Right ventricle myocardium inferior (tissue), 1 donor: ENCODE measurements around the gene HEXD. TPM values are rescaled to one million over a fixed set of nuclear protein-coding genes. Genes with fewer than 3 reads are reported as not detected.

ENCODE experiments used
- total RNA-seq: library from RNA; stranded (reverse); fragmentation: NEBNext Ultra II Directional; extraction: Animal tissue kit (Norgen Biotek cat#: 25700); gene quantifications from one replicate; pipeline ENCODE4 v1.2.1, GENCODE V29; 2021
- donor health status: DM: no; HTN: yes; CAD: no; lungs with severe emphysema.

The HEXD gene
- total RNA-seq, 1 donor from 2014 or later, result 14.4 TPM

Other genes with a start within 250 kb of the HEXD start
- 7.9 TPM for gene CCDC57, start 205.5 kb upstream of the HEXD start, total RNA-seq
- 10.4 TPM for gene SLC16A3, start 189.3 kb upstream of the HEXD start, total RNA-seq
- gene CSNK1D, start 144.6 kb upstream of the HEXD start, total RNA-seq, result 62.6 TPM
- gene CD7, start 100.7 kb upstream of the HEXD start, total RNA-seq, result 0.73 TPM
- gene SECTM1, start 84.6 kb upstream of the HEXD start, total RNA-seq, result 4.9 TPM
- not detected for gene TEX19, start 59.1 kb upstream of the HEXD start, total RNA-seq
- 0.76 TPM for gene UTS2R, start 46.6 kb upstream of the HEXD start, total RNA-seq
- gene OGFOD3, start 239 bp downstream of the HEXD start, total RNA-seq, result 23.5 TPM
- 29.4 TPM for gene CYBC1, start 32.4 kb downstream of the HEXD start, total RNA-seq
- 72.7 TPM for gene NARF, start 40.4 kb downstream of the HEXD start, total RNA-seq
- 39.4 TPM for gene FOXK2, start 101.4 kb downstream of the HEXD start, total RNA-seq
- 38.0 TPM for gene WDR45B, start 230.1 kb downstream of the HEXD start, total RNA-seq